Measurements from ENCODE around the gene RPTOR. TPM values are rescaled to one million over a fixed set of nuclear protein-coding genes. Genes with fewer than 3 reads are reported as not detected.

The RPTOR gene
- total RNA-seq, 1 experiment from 2014 or later = 27.0 TPM

GRCh38 chr17:80989586-80989913 is 444.9 kb downstream of the RPTOR start:
- Histone ChIP-seq H3K4me3 (no peak overlapping the region), H3K27ac (no peak overlapping the region), H3K36me3 (peaks cover 21% of the 10 kb centered on the region), H3K9me3 (replicated peaks) (peaks cover 6% of the 10 kb centered on the region), H3K27me3 (replicated peaks) (no peaks in the 10 kb centered on the region), H3K4me1 (replicated peaks) (peaks cover 43% of the 10 kb centered on the region)
- peak in 1 of 2 experiments; percentile 46 for DNase-seq (ENCODE audit: low read depth in 1 of 2, low spot score in 2 of 2)

GRCh38 chr17:80990921-80991644 is 446.4 kb downstream of the RPTOR start:
- H3K9me3 ChIP-seq (replicated peaks) = peaks cover 6% of the 10 kb centered on the region
- peak overlapping the region; percentile 100 for H3K4me3 ChIP-seq
- peaks cover 36% of the 10 kb centered on the region for H3K4me1 ChIP-seq (replicated peaks)
- H3K36me3 ChIP-seq = peaks cover 33% of the 10 kb centered on the region
- peak overlapping the region; percentile 57 for H3K27ac ChIP-seq
- peak in 1 of 2 experiments; percentile 42 for DNase-seq (ENCODE audit: low read depth in 1 of 2, low spot score in 2 of 2)
- H3K27me3 ChIP-seq (replicated peaks) = no peaks in the 10 kb centered on the region

- DNase-seq (ENCODE audit: low read depth in 1 of 2, low spot score in 2 of 2) = peak; percentile 70 to 83
- Histone ChIP-seq H3K36me3 (peaks cover 39% of the 10 kb centered on the region), H3K4me3 (peak within 1 kb of the TSS; percentile 100), H3K27ac (peak within 1 kb of the TSS; percentile 57), H3K4me1 (replicated peaks) (peaks cover 41% of the 10 kb centered on the region), H3K27me3 (replicated peaks) (no peaks in the 10 kb centered on the region), H3K9me3 (replicated peaks) (peaks cover 6% of the 10 kb centered on the region)
Observed at GRCh38 chr17:80991645-80992076, 447.0 kb downstream of the RPTOR start, which contains the start of gene CHMP6. TSS of gene CHMP6 (plus strand) at chr17:80991841. CDS start at chr17:80991919, 78 bp downstream.

- Histone ChIP-seq H3K4me3 (peak overlapping the region; percentile 100), H3K27ac (peak overlapping the region; percentile 57), H3K27me3 (replicated peaks) (no peaks in the 10 kb centered on the region), H3K36me3 (peaks cover 45% of the 10 kb centered on the region), H3K4me1 (replicated peaks) (peaks cover 48% of the 10 kb centered on the region), H3K9me3 (replicated peaks) (peaks cover 6% of the 10 kb centered on the region)
- no peak for DNase-seq (ENCODE audit: low read depth in 1 of 2, low spot score in 2 of 2)
Observed at GRCh38 chr17:80992077-80992947, 447.7 kb downstream of the RPTOR start.

- H3K4me3 ChIP-seq = peak overlapping the region; percentile 100
- peaks cover 56% of the 10 kb centered on the region for H3K4me1 ChIP-seq (replicated peaks)
- H3K27ac ChIP-seq = no peak overlapping the region
- H3K9me3 ChIP-seq (replicated peaks) = peaks cover 6% of the 10 kb centered on the region
- peaks cover 53% of the 10 kb centered on the region for H3K36me3 ChIP-seq
- no peak for DNase-seq (ENCODE audit: low read depth in 1 of 2, low spot score in 2 of 2)
- H3K27me3 ChIP-seq (replicated peaks) = no peaks in the 10 kb centered on the region
Observed at GRCh38 chr17:80992948-80993624, 448.4 kb downstream of the RPTOR start.

- peaks cover 73% of the 10 kb centered on the region for H3K36me3 ChIP-seq
- DNase-seq (ENCODE audit: low read depth in 1 of 2, low spot score in 2 of 2) = no peak
- H3K27me3 ChIP-seq (replicated peaks) = no peaks in the 10 kb centered on the region
- H3K4me1 ChIP-seq (replicated peaks) = peaks cover 56% of the 10 kb centered on the region
- peaks cover 6% of the 10 kb centered on the region for H3K9me3 ChIP-seq (replicated peaks)
- no peak overlapping the region for H3K4me3 ChIP-seq
- H3K27ac ChIP-seq = no peak overlapping the region
Observed at GRCh38 chr17:80995131-80995530, 450.5 kb downstream of the RPTOR start.

GRCh38 chr17:80996422-80997305 is 452.0 kb downstream of the RPTOR start:
- Histone ChIP-seq H3K4me1 (replicated peaks) (peaks cover 52% of the 10 kb centered on the region), H3K4me3 (no peak overlapping the region), H3K27me3 (replicated peaks) (no peaks in the 10 kb centered on the region), H3K27ac (peak overlapping the region; percentile 73), H3K9me3 (replicated peaks) (peaks cover 6% of the 10 kb centered on the region), H3K36me3 (peaks cover 81% of the 10 kb centered on the region)
- DNase-seq (ENCODE audit: low read depth in 1 of 2, low spot score in 2 of 2) = no peak

GRCh38 chr17:80997424-80998117 is 452.9 kb downstream of the RPTOR start:
- peak overlapping the region; percentile 73 for H3K27ac ChIP-seq
- no peaks in the 10 kb centered on the region for H3K9me3 ChIP-seq (replicated peaks)
- peaks cover 51% of the 10 kb centered on the region for H3K4me1 ChIP-seq (replicated peaks)
- no peak overlapping the region for H3K4me3 ChIP-seq
- peak; percentile 76 to 91 for DNase-seq (ENCODE audit: low read depth in 1 of 2, low spot score in 2 of 2)
- peaks cover 73% of the 10 kb centered on the region for H3K36me3 ChIP-seq
- H3K27me3 ChIP-seq (replicated peaks) = peaks cover under 1% of the 10 kb centered on the region

GRCh38 chr17:80998118-80998747 is 453.6 kb downstream of the RPTOR start:
- Histone ChIP-seq H3K27me3 (replicated peaks) (peaks cover 8% of the 10 kb centered on the region), H3K36me3 (peaks cover 72% of the 10 kb centered on the region), H3K9me3 (replicated peaks) (no peaks in the 10 kb centered on the region)

GRCh38 chr17:80998748-80999535 is 454.3 kb downstream of the RPTOR start:
- Histone ChIP-seq H3K27ac (peak overlapping the region; percentile 73; the same call in 1 of the 2 replicates), H3K9me3 (replicated peaks) (no peaks in the 10 kb centered on the region)
- no peak for DNase-seq (ENCODE audit: low read depth in 1 of 2, low spot score in 2 of 2)

More at GRCh38 chr17:80998118-80998747, 453.6 kb downstream of the RPTOR start:
- peak overlapping the region; percentile 73 for H3K27ac ChIP-seq
- no peak for DNase-seq (ENCODE audit: low read depth in 1 of 2, low spot score in 2 of 2)
- no peak overlapping the region for H3K4me3 ChIP-seq
- peaks cover 47% of the 10 kb centered on the region for H3K4me1 ChIP-seq (replicated peaks)

GRCh38 chr17:80999536-81000333 is 455.1 kb downstream of the RPTOR start:
- no peak for DNase-seq (ENCODE audit: low read depth in 1 of 2, low spot score in 2 of 2)
- Histone ChIP-seq H3K36me3 (peaks cover 62% of the 10 kb centered on the region), H3K9me3 (replicated peaks) (no peaks in the 10 kb centered on the region), H3K27ac (no peak overlapping the region), H3K4me1 (replicated peaks) (peaks cover 50% of the 10 kb centered on the region), H3K27me3 (replicated peaks) (peaks cover 18% of the 10 kb centered on the region), H3K4me3 (no peak overlapping the region)

More at GRCh38 chr17:80998748-80999535, 454.3 kb downstream of the RPTOR start:
- peaks cover 13% of the 10 kb centered on the region for H3K27me3 ChIP-seq (replicated peaks)
- H3K36me3 ChIP-seq = peaks cover 67% of the 10 kb centered on the region
- H3K4me1 ChIP-seq (replicated peaks) = peaks cover 47% of the 10 kb centered on the region
- H3K4me3 ChIP-seq = no peak overlapping the region

All from SJSA1 (cell line).